Neural cell (in vitro differentiated cells): Measurements from ENCODE around the gene TBCB. TPM values are rescaled to one million over a fixed set of nuclear protein-coding genes. Genes with fewer than 3 reads are reported as not detected.

Experiments
- H2AFZ ChIP-seq: fragments of 200-600, 300-800 bp; sonication (generic), shearing (Covaris generic); 2 replicates; pipeline ENCODE4 v1.6.0; 2014; ENCODE audit warnings: low read depth, mild to moderate bottlenecking, antibody characterized with exemption, low read length, moderate library complexity
- H3F3A ChIP-seq: fragments of 200-600 bp; shearing (Covaris generic); 2 replicates; pipeline ENCODE4 v1.6.1; 2016; ENCODE audit warnings: mild to moderate bottlenecking, moderate library complexity, mixed read lengths, antibody characterized with exemption, low read length; ENCODE audit not compliant: insufficient read depth, poor library complexity, severe bottlenecking
- H3K27ac ChIP-seq: fragments of 200-600, 300-800 bp; sonication (generic), shearing (Covaris generic); 2 replicates; pipeline ENCODE4 v1.5.1; 2014; ENCODE audit warnings: mild to moderate bottlenecking, low read length, moderate library complexity
- H3K27me3 ChIP-seq: fragments of 300-800, 200-600 bp; sonication (generic), shearing (Covaris generic); 2 replicates; pipeline ENCODE4 v1.6.0; 2014; ENCODE audit warnings: mild to moderate bottlenecking, low read depth, low read length, moderate library complexity; ENCODE audit not compliant: insufficient read depth
- H3K36me3 ChIP-seq: fragments of 300-800, 200-600 bp; sonication (generic), shearing (Covaris generic); 2 replicates; pipeline ENCODE4 v1.5.1; 2014; ENCODE audit warnings: mild to moderate bottlenecking, antibody characterized with exemption, low read length, moderate library complexity; ENCODE audit not compliant: insufficient read depth
- H3K4me2 ChIP-seq: fragments of 300-800, 200-600 bp; sonication (generic), shearing (Covaris generic); 2 replicates; pipeline ENCODE4 v1.6.0; 2014; ENCODE audit warnings: mild to moderate bottlenecking, low read length
- H3K4me3 ChIP-seq: fragments of 300-800, 200-600 bp; sonication (generic), shearing (Covaris generic); 2 replicates; pipeline ENCODE4 v1.5.1; 2014; ENCODE audit warnings: mild to moderate bottlenecking, low read length, moderate library complexity
- H3K79me2 ChIP-seq: fragments of 200-600 bp; shearing (Covaris generic); replicated peaks from 2 replicates; pipeline ENCODE4 v1.6.0; 2014; ENCODE audit warnings: mild to moderate bottlenecking, low read length, moderate library complexity; ENCODE audit not compliant: insufficient read depth
- H3K9ac ChIP-seq: fragments of 300-800, 200-600 bp; sonication (generic), shearing (Covaris generic); 2 replicates; pipeline ENCODE4 v1.6.1; 2016; ENCODE audit warnings: mild to moderate bottlenecking, low read length, mixed read lengths
- H3K9me2 ChIP-seq: fragments of 200-600 bp; shearing (Covaris generic); 2 replicates; pipeline ENCODE4 v1.6.1; 2016; ENCODE audit warnings: mild to moderate bottlenecking, low read length, mixed read lengths; ENCODE audit not compliant: insufficient read depth
- H3K9me3 ChIP-seq: fragments of 200-600, 300-800 bp; sonication (generic), shearing (Covaris generic); 2 replicates; pipeline ENCODE4 v1.6.1; 2016; ENCODE audit warnings: mild to moderate bottlenecking, mixed run types, low read length, moderate library complexity, mixed read lengths
- H4K20me1 ChIP-seq: fragments of 200-600 bp; shearing (Covaris generic); 2 replicates; pipeline ENCODE4 v1.6.1; 2016; ENCODE audit warnings: mild to moderate bottlenecking, mixed run types; ENCODE audit not compliant: insufficient read depth
- CTCF ChIP-seq: fragments of 450-650 bp; IDR thresholded peaks from 2 replicates; pipeline ENCODE4 v1.5.1; 2014; ENCODE audit warnings: antibody characterized with exemption, mild to moderate bottlenecking, moderate library complexity; ENCODE audit not compliant: poor library complexity, severe bottlenecking
- EP300 ChIP-seq: fragments of 450-650 bp; conservative IDR thresholded peaks from 2 replicates; pipeline ENCODE4 v1.6.1; 2014; ENCODE audit warnings: antibody characterized with exemption, mild to moderate bottlenecking, moderate library complexity; ENCODE audit not compliant: poor library complexity, severe bottlenecking
- EZH2 ChIP-seq: fragments of 200-600, 300-800 bp; shearing (Covaris generic), sonication (generic); IDR thresholded peaks from 2 replicates; pipeline ENCODE4 v1.6.1; 2014; ENCODE audit warnings: antibody characterized with exemption, low read length, borderline replicate concordance, mild to moderate bottlenecking; ENCODE audit not compliant: insufficient read depth, poor library complexity, severe bottlenecking
- MXI1 ChIP-seq: fragments of 450-650 bp; conservative IDR thresholded peaks from 2 replicates; pipeline ENCODE4 v1.6.1; 2014; ENCODE audit warnings: antibody characterized with exemption, mild to moderate bottlenecking; ENCODE audit not compliant: poor library complexity, severe bottlenecking
- POLR2AphosphoS5 ChIP-seq: IDR thresholded peaks from 2 replicates; pipeline ENCODE4 v1.6.1; 2012
- RAD21 ChIP-seq: fragments of 450-650 bp; conservative IDR thresholded peaks from 2 replicates; pipeline ENCODE4 v1.6.1; 2014; ENCODE audit warnings: antibody characterized with exemption, mild to moderate bottlenecking, moderate library complexity
- REST ChIP-seq: IDR thresholded peaks from 2 replicates; pipeline ENCODE4 v1.6.1; 2012; ENCODE audit warnings: borderline replicate concordance
- SMC3 ChIP-seq: fragments of 450-650 bp; conservative IDR thresholded peaks from 2 replicates; pipeline ENCODE4 v1.6.1; 2014; ENCODE audit warnings: antibody characterized with exemption, mild to moderate bottlenecking, moderate library complexity; ENCODE audit not compliant: poor library complexity
- TAF1 ChIP-seq: IDR thresholded peaks from 2 replicates; pipeline ENCODE4 v1.6.1; 2012; ENCODE audit warnings: low read depth
- polyA plus RNA-seq: library from polyadenylated mRNA; depleted of rRNA; stranded (reverse); fragments of >200 nt; gene quantifications from 2 replicates; pipeline ENCODE4 v1.2.3, GENCODE V29; 2014

Gene TBCB
- polyA plus RNA-seq, 1 donor from 2014 or later = 640 TPM

GRCh38 chr19:36106441-36106840 lies 8.8 kb upstream of the TBCB start:
- TF ChIP-seq EP300 (no peak), MXI1 (no peak), CTCF (no peak), REST (no peak), POLR2AphosphoS5 (no peak), SMC3 (no peak), TAF1 (no peak), RAD21 (no peak), EZH2 (no peak)
- H3K36me3 ChIP-seq = no peaks in the 10 kb centered on the region
- H3K27me3 ChIP-seq = no peaks in the 10 kb centered on the region
- no peak overlapping the region for H3K27ac ChIP-seq
- H3K4me3 ChIP-seq = no peak overlapping the region
- no peak overlapping the region for H2AFZ ChIP-seq
- H3F3A ChIP-seq = no peaks in the 10 kb centered on the region
- H3K9me2 ChIP-seq = no peaks in the 10 kb centered on the region
- no peaks in the 10 kb centered on the region for H4K20me1 ChIP-seq
- no peaks in the 10 kb centered on the region for H3K9me3 ChIP-seq
- no peaks in the 10 kb centered on the region for H3K79me2 ChIP-seq
- no peak overlapping the region for H3K9ac ChIP-seq
- H3K4me2 ChIP-seq = no peak overlapping the region

GRCh38 chr19:36106991-36107390 lies 8.3 kb upstream of the TBCB start:
- H3K4me3 ChIP-seq = no peak overlapping the region
- no peaks in the 10 kb centered on the region for H3K9me3 ChIP-seq
- no peaks in the 10 kb centered on the region for H4K20me1 ChIP-seq
- no peak overlapping the region for H3K27ac ChIP-seq
- no peaks in the 10 kb centered on the region for H3F3A ChIP-seq
- no peaks in the 10 kb centered on the region for H3K36me3 ChIP-seq
- no peaks in the 10 kb centered on the region for H3K9me2 ChIP-seq
- H3K27me3 ChIP-seq = no peaks in the 10 kb centered on the region
- no peaks in the 10 kb centered on the region for H3K79me2 ChIP-seq
- no peak overlapping the region for H3K4me2 ChIP-seq
- no peak overlapping the region for H3K9ac ChIP-seq
- H2AFZ ChIP-seq = no peak overlapping the region
- no peak for TF ChIP-seq MXI1
- TF ChIP-seq REST = no peak
- TF ChIP-seq TAF1 = no peak
- TF ChIP-seq EP300 = no peak
- TF ChIP-seq CTCF = no peak
- no peak for TF ChIP-seq POLR2AphosphoS5
- TF ChIP-seq RAD21 = no peak
